HepG2 (cell line): Measurements from ENCODE around the gene DHX16.

Experiments used
- CEBPB ChIP-seq: IDR thresholded peaks from 2 replicates; pipeline ENCODE4 v1.6.1; 2011; ENCODE audit warnings: low read depth, low read length, improper control_type of control experiment, borderline replicate concordance
- CTCF ChIP-seq: sonication (generic); formaldehyde crosslinking; IDR thresholded peaks from 2 replicates; pipeline ENCODE4 v1.5.0; 2020; ENCODE audit warnings: mild to moderate bottlenecking, missing genetic modification reagents, moderate library complexity
- POLR2A ChIP-seq, 2 experiments: IDR thresholded peaks; 2 replicates each; pipeline ENCODE4 v1.6.1; 2011; ENCODE audit warnings: low read depth in 2 of 2, low read length in 2 of 2, mild to moderate bottlenecking in 1 of 2, moderate library complexity in 1 of 2; ENCODE audit not compliant: insufficient read depth in 1 of 2
- SRY ChIP-seq: sonication (generic); formaldehyde crosslinking; IDR thresholded peaks from 2 replicates; pipeline ENCODE4 v1.8.0; 2022; ENCODE audit warnings: mild to moderate bottlenecking, missing genetic modification reagents
- YY1 ChIP-seq: IDR thresholded peaks from 2 replicates; pipeline ENCODE4 v1.6.1; 2011; ENCODE audit warnings: low read length, low read depth, moderate library complexity, mild to moderate bottlenecking; ENCODE audit not compliant: insufficient read depth, insufficient replicate concordance
- ZFP1 ChIP-seq: IDR thresholded peaks from 2 replicates; pipeline ENCODE4 v1.6.1; 2016

GRCh38 chr6:30643656-30644055, 29.1 kb downstream of the DHX16 start:
- TF ChIP-seq CTCF (CRISPR knock-in tag) (no peak), POLR2A (IDR thresholded peaks at IDR 0.05; ENCODE audit: insufficient read depth in 1 of 2, low read depth in 2 of 2, low read length in 2 of 2) (no peak), ZFP1 (CRISPR knock-in tag) (no peak), SRY (no peak), CEBPB (no peak), YY1 (no peak)
